Neural progenitor cell (in vitro differentiated cells): ENCODE data around the gene IFT81.

ENCODE experiments used
- CTCF ChIP-seq: fragments of 200-600 bp; sonication (generic); IDR thresholded peaks from 2 replicates; pipeline ENCODE4 v1.5.1; 2017; ENCODE audit warnings: antibody characterized with exemption, mild to moderate bottlenecking
- EZH2 ChIP-seq: fragments of 200-600 bp; sonication (generic); IDR thresholded peaks from 2 replicates; pipeline ENCODE4 v1.6.1; 2017; ENCODE audit warnings: antibody characterized with exemption, mild to moderate bottlenecking, moderate library complexity
- EZH2phosphoT487 ChIP-seq: fragments of 200-600 bp; sonication (generic); IDR thresholded peaks from 2 replicates; pipeline ENCODE4 v1.6.1; 2017; ENCODE audit warnings: antibody characterized with exemption

- TF ChIP-seq CTCF, result no peak
- TF ChIP-seq EZH2, result no peak
- TF ChIP-seq EZH2phosphoT487, result no peak
Measured at GRCh38 chr12:110116623-110117022, 7.5 kb upstream of the IFT81 start.
